ENCODE results near the gene PTPN3. TPM values are rescaled to one million over a fixed set of nuclear protein-coding genes. Genes with fewer than 3 reads are reported as not detected.

The PTPN3 gene
- total RNA-seq, 1 experiment from 2014 or later = 20.8 TPM

DNA sequence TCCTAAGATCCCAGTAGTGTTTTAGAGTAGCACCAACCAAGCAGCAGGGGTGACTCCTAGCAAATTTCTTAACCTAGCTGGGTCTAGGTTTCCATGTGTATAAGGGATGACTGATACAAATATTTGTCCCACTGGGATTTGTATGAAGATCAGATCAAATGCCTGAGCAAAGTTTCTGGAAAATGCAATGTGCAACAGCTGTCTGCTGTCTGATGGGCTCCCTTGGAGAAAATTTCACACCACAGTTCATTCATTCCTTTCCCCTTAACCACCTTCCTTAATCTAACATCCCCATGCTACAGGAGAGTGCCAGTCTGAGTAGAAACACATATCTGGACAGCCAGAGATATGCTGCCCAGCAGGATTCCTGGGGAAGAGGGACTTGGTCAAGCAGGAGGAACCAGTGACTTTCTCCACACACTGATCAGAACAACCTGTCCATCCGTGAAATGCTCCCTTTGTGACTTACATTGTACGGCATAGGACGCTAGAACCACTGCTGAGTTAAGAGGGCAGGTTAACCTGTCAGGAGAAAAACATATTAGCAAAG is 53.3 kb downstream of the PTPN3 start:
- Histone ChIP-seq H3K79me2 (ENCODE audit: insufficient read depth, low read length) (no peaks in the 10 kb centered on the region), H3K27me3 (ENCODE audit: insufficient read depth, low read length) (no peaks in the 10 kb centered on the region), H3K9me3 (ENCODE audit: control insufficient read depth in 1 of 2, insufficient read depth in 1 of 2, low read depth in 1 of 2, low read length in 2 of 2) (no peaks in the 10 kb centered on the region), H2AFZ (ENCODE audit: low read depth, low read length, poor library complexity, severe bottlenecking) (no peak overlapping the region), H3K36me3 (ENCODE audit: control insufficient read depth in 1 of 2, insufficient read depth in 2 of 2, low read length in 2 of 2) (peaks cover 8 to 15% of the 10 kb centered on the region in 2 experiments; a peak in 3 of 4 replicates), H3K9ac (ENCODE audit: low read length) (no peak overlapping the region), H3K4me1 (ENCODE audit: control insufficient read depth in 1 of 2, insufficient read depth in 2 of 2, low read length in 2 of 2) (peaks cover 0 to 8% of the 10 kb centered on the region in 2 experiments; a peak in 2 of 4 replicates), H3K4me2 (ENCODE audit: low read length) (no peak overlapping the region), H3K27ac (ENCODE audit: low read depth, low read length) (no peak overlapping the region), H3K4me3 (replicated peaks in 1 of 2; ENCODE audit: low read depth in 1 of 2, low read length in 2 of 2) (no peak overlapping the region), H3K9me2 (ENCODE audit: insufficient read depth) (no peaks in the 10 kb centered on the region), H4K20me1 (ENCODE audit: insufficient read depth) (no peaks in the 10 kb centered on the region)
- intact Hi-C loops (cut with micrococcal nuclease) = loop anchor here (10.0 kb wide), 1 partner anchor 210 kb away; no protein-coding TSS in a partner anchor
- CTCF ChIA-PET = no interaction called here
- BruUV-seq (replicated peaks) = no TSS peak
- DNase-seq (ENCODE audit: low read depth, low spot score) (no peak), ATAC-seq (no peak)
- TF ChIP-seq EZH2 (IDR thresholded peaks at IDR 0.05) (no peak), ELF1 (IDR thresholded peaks at IDR 0.05; ENCODE audit: borderline replicate concordance, low read depth) (no peak)
- TF ChIP-seq, protein P1, sequence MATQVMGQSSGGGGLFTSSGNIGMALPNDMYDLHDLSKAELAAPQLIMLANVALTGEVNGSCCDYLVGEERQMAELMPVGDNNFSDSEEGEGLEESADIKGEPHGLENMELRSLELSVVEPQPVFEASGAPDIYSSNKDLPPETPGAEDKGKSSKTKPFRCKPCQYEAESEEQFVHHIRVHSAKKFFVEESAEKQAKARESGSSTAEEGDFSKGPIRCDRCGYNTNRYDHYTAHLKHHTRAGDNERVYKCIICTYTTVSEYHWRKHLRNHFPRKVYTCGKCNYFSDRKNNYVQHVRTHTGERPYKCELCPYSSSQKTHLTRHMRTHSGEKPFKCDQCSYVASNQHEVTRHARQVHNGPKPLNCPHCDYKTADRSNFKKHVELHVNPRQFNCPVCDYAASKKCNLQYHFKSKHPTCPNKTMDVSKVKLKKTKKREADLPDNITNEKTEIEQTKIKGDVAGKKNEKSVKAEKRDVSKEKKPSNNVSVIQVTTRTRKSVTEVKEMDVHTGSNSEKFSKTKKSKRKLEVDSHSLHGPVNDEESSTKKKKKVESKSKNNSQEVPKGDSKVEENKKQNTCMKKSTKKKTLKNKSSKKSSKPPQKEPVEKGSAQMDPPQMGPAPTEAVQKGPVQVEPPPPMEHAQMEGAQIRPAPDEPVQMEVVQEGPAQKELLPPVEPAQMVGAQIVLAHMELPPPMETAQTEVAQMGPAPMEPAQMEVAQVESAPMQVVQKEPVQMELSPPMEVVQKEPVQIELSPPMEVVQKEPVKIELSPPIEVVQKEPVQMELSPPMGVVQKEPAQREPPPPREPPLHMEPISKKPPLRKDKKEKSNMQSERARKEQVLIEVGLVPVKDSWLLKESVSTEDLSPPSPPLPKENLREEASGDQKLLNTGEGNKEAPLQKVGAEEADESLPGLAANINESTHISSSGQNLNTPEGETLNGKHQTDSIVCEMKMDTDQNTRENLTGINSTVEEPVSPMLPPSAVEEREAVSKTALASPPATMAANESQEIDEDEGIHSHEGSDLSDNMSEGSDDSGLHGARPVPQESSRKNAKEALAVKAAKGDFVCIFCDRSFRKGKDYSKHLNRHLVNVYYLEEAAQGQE (IDR thresholded peaks at IDR 0.05; ENCODE audit: low read depth) = no peak
- POLR2A ChIA-PET = no interaction called here
- RAD21 ChIA-PET (ENCODE audit: low non-redundant PET in 1 of 2, low total read pairs in 2 of 2, uncharacterized antibody in 2 of 2, unreplicated experiment in 2 of 2) = no interaction called here

DNA sequence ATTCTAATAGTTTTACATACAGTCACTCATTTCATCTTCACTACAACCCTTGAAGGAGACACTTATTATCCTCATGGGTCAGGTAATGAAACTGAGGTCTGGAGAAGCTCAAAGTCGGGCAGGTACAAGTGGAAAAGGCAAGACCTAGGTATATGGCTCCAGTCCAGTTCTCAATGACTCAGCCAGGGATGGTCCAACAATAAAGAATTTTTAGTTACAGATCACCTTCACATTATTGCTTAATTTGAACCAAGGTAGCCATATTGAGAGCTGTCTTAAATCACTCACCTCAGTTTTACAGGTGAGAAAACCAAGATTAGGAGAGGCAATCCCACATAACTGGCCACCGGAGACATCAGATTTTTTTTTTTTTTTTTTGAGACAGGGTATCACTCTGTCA is 55.4 kb downstream of the PTPN3 start:
- H3K9me2 ChIP-seq (ENCODE audit: insufficient read depth) = no peaks in the 10 kb centered on the region
- ChIA-PET POLR2A (no interaction called here), RAD21 (ENCODE audit: low non-redundant PET in 1 of 2, low total read pairs in 2 of 2, uncharacterized antibody in 2 of 2, unreplicated experiment in 2 of 2) (no interaction called here), CTCF (interaction anchor here (1.4 to 2.8 kb wide), 2 partner anchors 10 to 27 kb away, joined by 3 to 10 read pairs; no protein-coding TSS in a partner anchor)
- no peaks in the 10 kb centered on the region for H3K79me2 ChIP-seq (ENCODE audit: insufficient read depth, low read length)
- TF ChIP-seq YY1 (IDR thresholded peaks at IDR 0.05; ENCODE audit: extremely low read depth, insufficient replicate concordance, low read depth, low read length) (no peak), EGR1 (IDR thresholded peaks at IDR 0.05; ENCODE audit: low read depth) (no peak)
- no peaks in the 10 kb centered on the region for H4K20me1 ChIP-seq (ENCODE audit: insufficient read depth)
- no peaks in the 10 kb centered on the region for H3K9me3 ChIP-seq (ENCODE audit: control insufficient read depth in 1 of 2, insufficient read depth in 1 of 2, low read depth in 1 of 2, low read length in 2 of 2)
- no peak for DNase-seq (ENCODE audit: low read depth, low spot score)
- H3K4me3 ChIP-seq (replicated peaks in 1 of 2; ENCODE audit: low read depth in 1 of 2, low read length in 2 of 2) = no peak overlapping the region
- H3K27ac ChIP-seq (ENCODE audit: low read depth, low read length) = no peak overlapping the region
- H2AFZ ChIP-seq (ENCODE audit: low read depth, low read length, poor library complexity, severe bottlenecking) = no peak overlapping the region
- H3K4me2 ChIP-seq (ENCODE audit: low read length) = no peak overlapping the region
- no peaks in the 10 kb centered on the region for H3K27me3 ChIP-seq (ENCODE audit: insufficient read depth, low read length)
- peaks cover 8 to 9% of the 10 kb centered on the region in 2 experiments; a peak in 3 of 4 replicates for H3K36me3 ChIP-seq (ENCODE audit: control insufficient read depth in 1 of 2, insufficient read depth in 2 of 2, low read length in 2 of 2)
- H3K4me1 ChIP-seq (ENCODE audit: control insufficient read depth in 1 of 2, insufficient read depth in 2 of 2, low read length in 2 of 2) = peaks cover 0 to 8% of the 10 kb centered on the region in 2 experiments; a peak in 2 of 4 replicates
- no peak overlapping the region for H3K9ac ChIP-seq (ENCODE audit: low read length)
- intact Hi-C loops (cut with micrococcal nuclease) = loop anchor here (10.0 kb wide), 1 partner anchor 212 kb away; no protein-coding TSS in a partner anchor
- ATAC-seq = no peak
- BruUV-seq (replicated peaks) = no TSS peak

All from HCT116 (cell line).